ENCODE results near the gene KCNK2. TPM values are rescaled to one million over a fixed set of nuclear protein-coding genes. Genes with fewer than 3 reads are reported as not detected.

The KCNK2 gene
- total and polyA plus RNA-seq, 8 donors = 0.10 to 0.26 (median 0.15) TPM; not detected in 2

DNA sequence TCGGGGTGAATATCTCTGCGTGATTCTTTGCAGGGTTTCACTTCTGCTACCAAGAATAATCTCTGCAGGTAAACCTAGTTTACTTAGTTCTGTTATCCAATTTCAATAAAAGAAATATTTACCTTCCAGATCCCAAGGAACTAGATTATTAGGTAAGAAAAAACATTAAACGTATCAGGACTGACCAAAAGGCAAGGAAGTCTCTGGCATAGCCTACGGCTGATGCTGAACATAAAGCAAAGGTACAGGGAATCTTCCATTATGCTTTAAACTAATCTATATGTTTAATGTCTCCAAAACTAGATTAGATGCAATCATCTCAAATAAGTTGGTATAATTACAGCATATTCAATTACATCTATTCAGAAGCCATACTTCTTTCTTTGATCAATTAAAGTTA lies 168.9 kb downstream of the KCNK2 start:
- no peak overlapping the region for H3K4me3 ChIP-seq
- no peaks in the 10 kb centered on the region for H3K36me3 ChIP-seq
- DNase-seq (no peak), ATAC-seq (no peak)
- H3K9me3 ChIP-seq = peaks cover 0 to 3% of the 10 kb centered on the region in 2 donors
- no peaks in the 10 kb centered on the region for H3K27me3 ChIP-seq
- TF ChIP-seq, protein P1, sequence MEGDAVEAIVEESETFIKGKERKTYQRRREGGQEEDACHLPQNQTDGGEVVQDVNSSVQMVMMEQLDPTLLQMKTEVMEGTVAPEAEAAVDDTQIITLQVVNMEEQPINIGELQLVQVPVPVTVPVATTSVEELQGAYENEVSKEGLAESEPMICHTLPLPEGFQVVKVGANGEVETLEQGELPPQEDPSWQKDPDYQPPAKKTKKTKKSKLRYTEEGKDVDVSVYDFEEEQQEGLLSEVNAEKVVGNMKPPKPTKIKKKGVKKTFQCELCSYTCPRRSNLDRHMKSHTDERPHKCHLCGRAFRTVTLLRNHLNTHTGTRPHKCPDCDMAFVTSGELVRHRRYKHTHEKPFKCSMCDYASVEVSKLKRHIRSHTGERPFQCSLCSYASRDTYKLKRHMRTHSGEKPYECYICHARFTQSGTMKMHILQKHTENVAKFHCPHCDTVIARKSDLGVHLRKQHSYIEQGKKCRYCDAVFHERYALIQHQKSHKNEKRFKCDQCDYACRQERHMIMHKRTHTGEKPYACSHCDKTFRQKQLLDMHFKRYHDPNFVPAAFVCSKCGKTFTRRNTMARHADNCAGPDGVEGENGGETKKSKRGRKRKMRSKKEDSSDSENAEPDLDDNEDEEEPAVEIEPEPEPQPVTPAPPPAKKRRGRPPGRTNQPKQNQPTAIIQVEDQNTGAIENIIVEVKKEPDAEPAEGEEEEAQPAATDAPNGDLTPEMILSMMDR (IDR thresholded peaks at IDR 0.05) = no peak
- H3K4me1 ChIP-seq = no peaks in the 10 kb centered on the region
- intact Hi-C loops (cut with DNase I) = no loop called here
- no peak overlapping the region for H3K27ac ChIP-seq

DNA sequence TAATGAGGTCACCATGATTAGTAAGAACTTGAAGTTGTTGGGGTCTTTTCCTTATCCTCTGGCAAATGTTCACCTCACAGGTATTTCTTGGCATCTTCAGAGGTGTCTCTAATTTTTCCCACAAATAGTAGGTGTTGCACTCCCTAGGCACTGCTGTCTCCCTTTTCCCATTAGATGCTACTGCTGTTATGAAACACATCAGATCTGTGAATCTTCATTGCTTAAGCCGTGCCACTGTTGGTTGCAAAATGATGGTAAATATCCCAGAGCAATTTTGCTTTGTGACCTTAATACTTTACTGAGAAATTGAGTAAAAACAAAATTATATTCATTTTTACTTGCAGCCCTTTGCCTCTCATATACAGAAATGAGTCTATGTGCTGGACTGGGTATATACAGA lies 169.6 kb downstream of the KCNK2 start:
- ATAC-seq (no peak), DNase-seq (no peak)
- intact Hi-C loops (cut with DNase I) = no loop called here
- Histone ChIP-seq H3K27ac (no peak overlapping the region), H3K4me3 (no peak overlapping the region), H3K4me1 (no peaks in the 10 kb centered on the region), H3K27me3 (no peaks in the 10 kb centered on the region), H3K9me3 (peaks cover 0 to 3% of the 10 kb centered on the region in 2 donors), H3K36me3 (no peaks in the 10 kb centered on the region)
- TF ChIP-seq, protein P1 (IDR thresholded peaks at IDR 0.05) = no peak

DNA sequence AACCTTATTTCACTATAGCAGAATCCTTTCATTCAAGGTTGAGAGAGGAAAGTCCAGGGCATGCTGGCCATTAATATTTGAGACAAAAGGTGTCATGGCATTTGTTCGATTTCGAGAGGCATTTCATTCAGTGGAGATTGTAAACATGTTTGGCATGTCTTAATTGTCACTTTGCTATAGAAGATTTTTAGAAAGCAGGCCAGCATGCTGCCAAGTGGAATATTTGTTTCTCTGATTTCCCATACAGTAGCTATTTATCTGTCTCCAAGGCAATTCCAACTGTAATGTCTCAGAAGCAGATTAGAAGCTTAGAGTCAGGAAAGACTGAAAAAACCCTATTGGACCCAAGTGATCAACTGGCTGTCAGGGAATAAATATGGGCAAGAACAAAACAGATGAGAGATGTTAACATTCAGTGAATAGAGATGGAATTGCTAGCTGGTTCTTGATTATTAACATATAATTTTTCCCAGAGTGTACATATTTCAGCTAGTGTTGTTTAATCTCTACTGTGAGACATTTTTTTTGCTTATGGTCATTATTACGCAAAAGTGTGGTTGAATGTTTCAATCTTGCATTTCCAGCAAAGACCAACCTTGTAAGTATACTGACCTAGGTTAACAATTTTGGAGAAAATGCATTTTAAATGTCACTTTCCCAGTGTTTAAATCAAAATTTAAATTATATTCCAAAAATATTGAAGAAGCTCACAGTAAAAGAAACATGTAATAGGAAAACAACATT lies 174.6 kb downstream of the KCNK2 start:
- peaks cover 0 to 6% of the 10 kb centered on the region in 2 donors for H3K9me3 ChIP-seq
- TF ChIP-seq, protein P1 (IDR thresholded peaks at IDR 0.05) = no peak
- H3K27ac ChIP-seq = no peak overlapping the region
- no peak overlapping the region for H3K4me3 ChIP-seq
- no peaks in the 10 kb centered on the region for H3K4me1 ChIP-seq
- no peak for ATAC-seq
- intact Hi-C loops (cut with DNase I) = no loop called here
- no peaks in the 10 kb centered on the region for H3K27me3 ChIP-seq
- no peaks in the 10 kb centered on the region for H3K36me3 ChIP-seq
- DNase-seq = peak in 2 of 4 donors; percentile 61 to 71

DNA sequence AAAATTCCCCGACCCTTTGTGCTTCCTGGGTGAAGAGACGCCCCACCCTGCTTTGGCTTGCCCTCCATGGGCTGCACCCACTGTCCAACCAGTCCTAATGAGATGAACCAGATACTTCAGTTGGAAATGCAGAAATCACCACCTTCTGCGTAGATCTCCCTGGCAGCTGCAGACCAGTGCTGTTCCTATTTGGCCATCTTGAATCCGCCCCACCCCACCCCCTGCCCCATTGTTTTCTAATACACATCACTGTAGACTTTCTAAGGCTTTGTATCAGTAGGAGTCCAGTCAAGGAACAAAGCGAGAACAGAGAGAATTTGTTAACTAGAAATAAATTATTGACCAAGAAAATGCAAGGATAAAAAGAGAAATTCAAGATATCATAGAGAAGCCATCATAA lies 178.2 kb downstream of the KCNK2 start:
- TF ChIP-seq, protein P1 (IDR thresholded peaks at IDR 0.05) = no peak
- DNase-seq (no peak), ATAC-seq (no peak)
- Histone ChIP-seq H3K27me3 (no peaks in the 10 kb centered on the region), H3K9me3 (peaks cover 0 to 6% of the 10 kb centered on the region in 2 donors), H3K36me3 (no peaks in the 10 kb centered on the region), H3K4me1 (no peaks in the 10 kb centered on the region), H3K4me3 (no peak overlapping the region), H3K27ac (no peak overlapping the region)
- intact Hi-C loops (cut with DNase I) = no loop called here

DNA sequence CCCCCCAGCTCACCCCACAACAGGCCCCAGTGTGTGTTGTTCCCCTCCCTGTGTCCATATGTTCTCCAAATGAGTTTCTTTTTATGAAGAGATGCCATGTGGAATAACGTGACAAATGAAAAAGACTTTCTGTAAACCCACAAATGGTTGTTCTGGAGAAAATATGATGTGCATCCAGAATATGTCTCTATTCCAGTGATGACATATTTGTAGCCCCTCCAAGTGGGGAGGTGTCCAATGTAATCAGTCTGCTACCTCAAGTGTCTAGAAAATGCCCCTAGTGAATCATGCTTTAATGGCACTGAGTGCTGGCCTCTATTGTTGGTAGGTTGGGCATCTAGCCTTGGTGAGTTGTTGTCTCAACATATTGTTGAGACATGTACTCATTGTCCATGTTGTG lies 179.6 kb downstream of the KCNK2 start:
- no peaks in the 10 kb centered on the region for H3K36me3 ChIP-seq
- H3K9me3 ChIP-seq = peaks cover 0 to 6% of the 10 kb centered on the region in 2 donors
- H3K4me3 ChIP-seq = no peak overlapping the region
- H3K4me1 ChIP-seq = no peaks in the 10 kb centered on the region
- no peaks in the 10 kb centered on the region for H3K27me3 ChIP-seq
- DNase-seq (no peak), ATAC-seq (no peak)
- no peak overlapping the region for H3K27ac ChIP-seq
- intact Hi-C loops (cut with DNase I) = no loop called here
- TF ChIP-seq, protein P1 (IDR thresholded peaks at IDR 0.05) = no peak

Data from left lung (tissue), 10 donors.